ENCODE measurements around the gene PLCL2. TPM values are rescaled to one million over a fixed set of nuclear protein-coding genes. Genes with fewer than 3 reads are reported as not detected.

Gene PLCL2
- total and polyA plus RNA-seq, 2 donors (not counting 1 experiment from before 2014, with no cell fraction given), result 4.0 to 11.9 TPM

GRCh38 chr3:17120115-17120514, 235.4 kb downstream of the PLCL2 start:
- no peaks in the 10 kb centered on the region for H3K4me1 ChIP-seq (ENCODE audit: control insufficient read depth, extremely low read depth, insufficient read depth, low read length)
- TF ChIP-seq CTCF (conservative IDR thresholded peaks at IDR 0.05 in 1 of 2, IDR thresholded peaks at IDR 0.05 in 1 of 2; ENCODE audit: low read depth in 1 of 2, low read length in 2 of 2) (no peak), EZH2 (IDR thresholded peaks at IDR 0.05; ENCODE audit: low read length, missing control alignments) (no peak)

GRCh38 chr3:17121336-17121735, 236.6 kb downstream of the PLCL2 start:
- Histone ChIP-seq H3K27ac (ENCODE audit: insufficient read depth, low read length) (no peak overlapping the region), H3K79me2 (ENCODE audit: control insufficient read depth, insufficient read depth, low read length) (no peaks in the 10 kb centered on the region), H4K20me1 (ENCODE audit: control insufficient read depth, extremely low read depth, insufficient read depth, low read length) (no peaks in the 10 kb centered on the region), H3K9ac (ENCODE audit: insufficient read depth, low read length) (no peak overlapping the region), H3K36me3 (ENCODE audit: control insufficient read depth, insufficient read depth, low read length) (no peaks in the 10 kb centered on the region), H3K9me3 (ENCODE audit: control insufficient read depth, insufficient read depth, low read depth, low read length) (no peaks in the 10 kb centered on the region), H3K27me3 (ENCODE audit: control insufficient read depth, insufficient read depth, low read length) (no peaks in the 10 kb centered on the region), H3K4me1 (ENCODE audit: control insufficient read depth, extremely low read depth, insufficient read depth, low read length) (no peaks in the 10 kb centered on the region), H3K4me2 (ENCODE audit: extremely low read depth, insufficient read depth, low read length) (no peak overlapping the region), H3K4me3 (replicated peaks in 1 of 4; ENCODE audit: control extremely low read depth in 1 of 4, insufficient read depth in 1 of 4, low read depth in 3 of 4, low read length in 4 of 4) (no peak overlapping the region), H2AFZ (ENCODE audit: low read length) (no peak overlapping the region)
- no peak for DNase-seq (ENCODE audit: low read depth in 2 of 2)
- TF ChIP-seq CTCF (conservative IDR thresholded peaks at IDR 0.05 in 1 of 2, IDR thresholded peaks at IDR 0.05 in 1 of 2; ENCODE audit: low read depth in 1 of 2, low read length in 2 of 2) (no peak), EZH2 (IDR thresholded peaks at IDR 0.05; ENCODE audit: low read length, missing control alignments) (no peak)

More at GRCh38 chr3:17120115-17120514, 235.4 kb downstream of the PLCL2 start:
- Histone ChIP-seq H2AFZ (ENCODE audit: low read length) (no peak overlapping the region), H3K36me3 (ENCODE audit: control insufficient read depth, insufficient read depth, low read length) (no peaks in the 10 kb centered on the region), H3K27me3 (ENCODE audit: control insufficient read depth, insufficient read depth, low read length) (no peaks in the 10 kb centered on the region), H3K9ac (ENCODE audit: insufficient read depth, low read length) (no peak overlapping the region), H3K4me2 (ENCODE audit: extremely low read depth, insufficient read depth, low read length) (no peak overlapping the region), H3K9me3 (ENCODE audit: control insufficient read depth, insufficient read depth, low read depth, low read length) (no peaks in the 10 kb centered on the region), H4K20me1 (ENCODE audit: control insufficient read depth, extremely low read depth, insufficient read depth, low read length) (no peaks in the 10 kb centered on the region), H3K79me2 (ENCODE audit: control insufficient read depth, insufficient read depth, low read length) (no peaks in the 10 kb centered on the region), H3K27ac (ENCODE audit: insufficient read depth, low read length) (no peak overlapping the region), H3K4me3 (replicated peaks in 1 of 4; ENCODE audit: control extremely low read depth in 1 of 4, insufficient read depth in 1 of 4, low read depth in 3 of 4, low read length in 4 of 4) (no peak overlapping the region)
- DNase-seq (ENCODE audit: low read depth in 2 of 2), result no peak

- Histone ChIP-seq H3K9ac (ENCODE audit: insufficient read depth, low read length) (no peak overlapping the region), H3K4me1 (ENCODE audit: control insufficient read depth, extremely low read depth, insufficient read depth, low read length) (no peaks in the 10 kb centered on the region), H3K27ac (ENCODE audit: insufficient read depth, low read length) (no peak overlapping the region), H3K27me3 (ENCODE audit: control insufficient read depth, insufficient read depth, low read length) (no peaks in the 10 kb centered on the region), H3K4me3 (replicated peaks in 1 of 4; ENCODE audit: control extremely low read depth in 1 of 4, insufficient read depth in 1 of 4, low read depth in 3 of 4, low read length in 4 of 4) (no peak overlapping the region), H3K79me2 (ENCODE audit: control insufficient read depth, insufficient read depth, low read length) (no peaks in the 10 kb centered on the region), H2AFZ (ENCODE audit: low read length) (no peak overlapping the region), H4K20me1 (ENCODE audit: control insufficient read depth, extremely low read depth, insufficient read depth, low read length) (no peaks in the 10 kb centered on the region), H3K36me3 (ENCODE audit: control insufficient read depth, insufficient read depth, low read length) (no peaks in the 10 kb centered on the region), H3K4me2 (ENCODE audit: extremely low read depth, insufficient read depth, low read length) (no peak overlapping the region), H3K9me3 (ENCODE audit: control insufficient read depth, insufficient read depth, low read depth, low read length) (no peaks in the 10 kb centered on the region)
- TF ChIP-seq EZH2 (IDR thresholded peaks at IDR 0.05; ENCODE audit: low read length, missing control alignments) (no peak), CTCF (conservative IDR thresholded peaks at IDR 0.05 in 1 of 2, IDR thresholded peaks at IDR 0.05 in 1 of 2; ENCODE audit: low read depth in 1 of 2, low read length in 2 of 2) (no peak)
- no peak for DNase-seq (ENCODE audit: low read depth in 2 of 2)
Measured at GRCh38 chr3:17122758-17123157, 238.0 kb downstream of the PLCL2 start.
